Measurements from ENCODE around the gene TMEM121B.

Gene TMEM121B

GRCh38 chr22:17087498-17088131 is 33.5 kb downstream of the TMEM121B start:
- peak; percentile 34 for DNase-seq

DNA sequence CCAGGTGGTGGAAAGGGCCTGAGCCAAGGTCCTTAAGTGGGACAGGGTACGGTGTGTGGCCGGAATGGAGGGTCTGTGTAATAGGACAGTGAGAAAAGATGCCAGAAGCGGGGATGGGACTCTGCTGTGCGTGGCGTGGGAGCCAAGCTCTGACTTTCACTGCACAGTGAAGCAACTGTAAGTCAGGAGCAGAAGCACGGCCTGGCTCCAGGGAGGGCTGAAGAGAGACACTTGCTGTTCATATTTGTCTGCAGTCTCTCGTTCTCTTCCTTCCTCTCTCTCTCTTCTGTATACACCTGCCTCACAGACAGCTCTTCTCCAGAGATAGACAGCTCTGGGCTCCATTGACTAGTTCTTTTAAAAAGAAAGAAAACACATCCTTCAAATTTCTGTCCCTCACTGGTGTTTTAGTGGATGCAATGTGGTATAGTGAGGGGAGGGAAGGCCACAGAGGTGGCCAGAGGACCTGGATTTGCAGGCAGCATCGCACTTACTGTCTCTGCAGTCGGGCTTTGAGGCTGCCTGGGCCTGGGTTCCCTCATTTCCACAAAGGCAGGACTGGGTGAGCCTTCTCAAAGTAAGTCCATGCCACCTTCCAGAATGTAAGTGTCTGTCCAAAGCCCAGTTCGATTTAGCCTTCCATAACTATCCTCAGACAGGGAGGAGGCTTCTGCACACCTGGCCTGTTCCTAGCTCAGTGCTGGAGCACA is 34.2 kb downstream of the TMEM121B start:
- DNase-seq: no peak

GRCh38 chr22:17086296-17086695 is 34.9 kb downstream of the TMEM121B start:
- no peak for DNase-seq

GRCh38 chr22:17085277-17086181 is 35.6 kb downstream of the TMEM121B start:
- no peak for DNase-seq

- peak; percentile 80 for DNase-seq
These were observed 36.4 kb downstream of the TMEM121B start, which contains the start of gene IL17RA for GRCh38 chr22:17084554-17085276. Gene IL17RA (plus strand): TSS chr22:17085000. CDS start chr22:17085092, 92 bp downstream.

- DNase-seq: no peak
These were observed 37.2 kb downstream of the TMEM121B start for GRCh38 chr22:17083811-17084441.

- DNase-seq: no peak
These were observed 37.9 kb downstream of the TMEM121B start for GRCh38 chr22:17083255-17083654.

DNA sequence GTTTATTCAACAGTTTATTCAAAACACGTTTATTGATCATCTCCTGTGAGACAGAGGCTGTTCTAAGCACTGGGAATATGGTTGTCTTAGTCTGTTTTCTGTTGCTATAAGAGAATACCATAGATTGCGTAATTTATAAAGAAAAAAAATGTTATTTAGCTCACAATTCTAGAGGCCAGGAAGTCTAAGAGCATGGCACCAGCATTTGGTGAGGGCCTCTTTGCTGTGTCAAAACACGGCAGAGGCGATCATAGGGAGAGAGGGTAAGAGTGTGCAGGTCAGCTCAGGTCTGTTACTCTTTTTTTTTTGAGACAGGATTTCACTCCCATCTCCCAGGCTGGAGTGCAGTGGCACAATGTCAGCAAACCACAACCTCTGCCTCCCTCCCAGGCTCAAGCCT is 41.6 kb downstream of the TMEM121B start:
- DNase-seq: no peak

GRCh38 chr22:17077255-17077654 is 43.9 kb downstream of the TMEM121B start:
- no peak for DNase-seq

DNA sequence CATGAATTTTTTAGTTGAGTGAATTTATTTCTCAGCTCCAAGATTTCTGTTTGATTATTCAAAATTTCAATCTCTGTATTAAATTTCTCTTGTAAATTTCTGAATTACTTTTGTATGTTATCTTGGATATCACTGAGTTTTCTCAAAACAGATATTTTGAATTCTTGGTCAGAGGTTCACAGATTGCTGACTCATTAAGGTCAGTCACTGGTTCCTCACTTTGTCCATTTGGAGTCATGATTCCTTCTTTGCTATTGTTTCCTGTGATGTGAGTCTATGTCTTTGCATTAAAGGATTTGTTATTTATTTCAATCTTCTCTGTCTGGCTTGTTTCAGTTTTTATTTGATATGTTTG is 46.5 kb downstream of the TMEM121B start:
- DNase-seq: no peak

DNA sequence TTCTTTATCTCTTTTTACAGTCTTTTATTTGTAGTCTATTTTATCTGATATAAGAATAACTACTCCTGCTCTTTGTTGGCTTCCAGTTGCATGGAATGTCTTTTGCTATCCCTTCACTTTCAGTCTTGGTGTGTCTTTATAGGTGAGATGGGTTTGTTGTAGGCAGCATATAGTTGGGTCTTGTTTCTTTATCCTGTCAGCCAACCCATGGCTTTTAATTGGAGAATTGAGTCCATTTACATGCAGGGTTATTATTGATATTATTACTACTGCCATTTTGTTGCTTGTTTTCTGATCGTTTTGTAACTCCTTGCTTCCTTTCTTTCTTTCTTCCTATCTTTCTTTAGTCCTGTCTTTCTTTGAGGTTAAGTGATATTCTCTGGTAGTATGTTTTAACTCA is 48.3 kb downstream of the TMEM121B start:
- no peak for DNase-seq
